HK-2 (cell line): ENCODE results near the gene ZSCAN5A.
"Not testable (repeated sequence)": the region's sequence is repeated elsewhere in the genome, so short reads cannot be mapped to it uniquely, and the experiment has no call there.

Experiments used
- DNase-seq: peaks from one replicate; pipeline ENCODE4 v3.0.0-alpha.2; 2018; ENCODE audit not compliant: unreplicated experiment

Gene ZSCAN5A

GRCh38 chr19:56315077-56315828 lies 614 bp upstream of the ZSCAN5A start:
- DNase-seq = peak; percentile 98

GRCh38 chr19:56314018-56314380 lies 640 bp downstream of the ZSCAN5A start:
- no peak for DNase-seq

- DNase-seq = no peak
These were observed 1.6 kb downstream of the ZSCAN5A start for GRCh38 chr19:56312787-56313657.

- no peak for DNase-seq
These were observed 2.3 kb downstream of the ZSCAN5A start for GRCh38 chr19:56312342-56312741.

- DNase-seq = no peak
These were observed 4.2 kb downstream of the ZSCAN5A start for GRCh38 chr19:56310462-56310861.

GRCh38 chr19:56309511-56310185 lies 5.0 kb downstream of the ZSCAN5A start:
- peak; percentile 48 for DNase-seq

GRCh38 chr19:56308792-56309191 lies 5.8 kb downstream of the ZSCAN5A start:
- no peak for DNase-seq

- not testable (repeated sequence) for DNase-seq
These were observed 7.6 kb downstream of the ZSCAN5A start for GRCh38 chr19:56307062-56307461.

- no peak for DNase-seq
These were observed 8.6 kb downstream of the ZSCAN5A start for GRCh38 chr19:56306016-56306415.

GRCh38 chr19:56304243-56304642 lies 10.4 kb downstream of the ZSCAN5A start:
- no peak for DNase-seq

GRCh38 chr19:56301886-56302620 lies 12.6 kb downstream of the ZSCAN5A start:
- no peak for DNase-seq

- DNase-seq = no peak
These were observed 13.5 kb downstream of the ZSCAN5A start for GRCh38 chr19:56301155-56301554.

- no peak for DNase-seq
These were observed 15.0 kb downstream of the ZSCAN5A start for GRCh38 chr19:56299688-56300087.

- no peak for DNase-seq
These were observed 17.6 kb downstream of the ZSCAN5A start for GRCh38 chr19:56297010-56297409.

GRCh38 chr19:56295531-56296455 lies 18.8 kb downstream of the ZSCAN5A start:
- no peak for DNase-seq

- DNase-seq = no peak
These were observed 20.1 kb downstream of the ZSCAN5A start for GRCh38 chr19:56294549-56294948.

- DNase-seq = peak; percentile 16
These were observed 22.8 kb downstream of the ZSCAN5A start for GRCh38 chr19:56291867-56292266.

GRCh38 chr19:56290104-56290503 lies 24.5 kb downstream of the ZSCAN5A start:
- DNase-seq = no peak

GRCh38 chr19:56284746-56285145 lies 29.9 kb downstream of the ZSCAN5A start:
- DNase-seq = no peak

- DNase-seq = no peak
These were observed 31.8 kb downstream of the ZSCAN5A start for GRCh38 chr19:56282809-56283208.
